Esophagus muscularis mucosa (tissue), 4 donors: ENCODE results near the gene AFAP1. TPM values are rescaled to one million over a fixed set of nuclear protein-coding genes. Genes with fewer than 3 reads are reported as not detected.

Experiments used
- DNase-seq: peaks from one replicate; pipeline ENCODE4 v3.0.0-alpha.2; 2017; ENCODE audit errors: extremely low spot score
- H3K27ac ChIP-seq, 4 donors: fragments of 200-600 bp; sonication (generic); replicated peaks in 1 of 4; 1 replicate in 3 of 4; 2 replicates in 1 of 4; pipeline ENCODE4 v1.5.1; 2016 to 2019; ENCODE audit warnings: mild to moderate bottlenecking in 1 of 4
- H3K27me3 ChIP-seq, 4 donors: fragments of 200-600 bp; sonication (generic); one replicate each; pipeline versions ENCODE4 v1.5.1 to v1.6.0; 2016 to 2019
- H3K36me3 ChIP-seq, 4 donors: fragments of 200-600 bp; sonication (generic); one replicate each; pipeline ENCODE4 v1.5.1; 2016 to 2019
- H3K4me1 ChIP-seq, 4 donors: fragments of 200-600 bp; sonication (generic); one replicate each; pipeline ENCODE4 v1.5.1; 2016 to 2019
- H3K4me3 ChIP-seq, 4 donors: fragments of 200-600 bp; sonication (generic); 1 replicate in 2 of 4; 2 replicates in 2 of 4; pipeline ENCODE4 v1.5.1; 2016 to 2019; ENCODE audit warnings: mild to moderate bottlenecking in 4 of 4, moderate library complexity in 1 of 4
- H3K9me3 ChIP-seq, 4 donors: fragments of 200-600 bp; sonication (generic); 1 replicate in 3 of 4; 2 replicates in 1 of 4; pipeline ENCODE4 v1.5.1; 2016 to 2019
- EP300 ChIP-seq: sonication (generic); formaldehyde crosslinking; IDR thresholded peaks from one replicate; pipeline ENCODE4 v1.6.1; 2017; ENCODE audit warnings: antibody characterized with exemption
- POLR2A ChIP-seq: fragments of 450-650 bp; IDR thresholded peaks from one replicate; pipeline ENCODE4 v1.6.1; 2017; ENCODE audit warnings: antibody characterized with exemption, moderate library complexity, mild to moderate bottlenecking, low read depth
- POLR2AphosphoS5 ChIP-seq, 2 donors: sonication (generic); formaldehyde crosslinking; IDR thresholded peaks; one replicate each; pipeline ENCODE4 v1.6.1; 2017; ENCODE audit warnings: antibody characterized with exemption in 2 of 2
- WGBS: methylation state at CpG from one replicate; pipeline ENCODE4 v1.1.5; 2018; 5-methylcytosine and 5-hydroxymethylcytosine counted together
- intact Hi-C: fragments of 100-400 bp; cut with DNase I; formaldehyde crosslinking; loops from one replicate; pipeline ENCODE4 v1.15.1; 2023
- total RNA-seq, 4 donors: library from RNA; depleted of rRNA; stranded (reverse); fragments of >200 nt; gene quantifications; one replicate each; pipeline versions ENCODE4 v1.1.0 to v1.2.1, GENCODE V29; 2016
- TF ChIP-seq, protein P1 (sequence below), 3 experiments: fragments of 200-600 bp in 2 of 3; fragments of 450-650 bp in 1 of 3; sonication (generic) in 2 of 3; IDR thresholded peaks; one replicate each; pipeline ENCODE4 v1.5.1; 2017 to 2019; ENCODE audit warnings: antibody characterized with exemption in 3 of 3, mild to moderate bottlenecking in 2 of 3, moderate library complexity in 1 of 3

The AFAP1 gene
- total RNA-seq, 4 donors from 2014 or later, result 37.8 to 71.3 (median 50.9) TPM

DNA sequence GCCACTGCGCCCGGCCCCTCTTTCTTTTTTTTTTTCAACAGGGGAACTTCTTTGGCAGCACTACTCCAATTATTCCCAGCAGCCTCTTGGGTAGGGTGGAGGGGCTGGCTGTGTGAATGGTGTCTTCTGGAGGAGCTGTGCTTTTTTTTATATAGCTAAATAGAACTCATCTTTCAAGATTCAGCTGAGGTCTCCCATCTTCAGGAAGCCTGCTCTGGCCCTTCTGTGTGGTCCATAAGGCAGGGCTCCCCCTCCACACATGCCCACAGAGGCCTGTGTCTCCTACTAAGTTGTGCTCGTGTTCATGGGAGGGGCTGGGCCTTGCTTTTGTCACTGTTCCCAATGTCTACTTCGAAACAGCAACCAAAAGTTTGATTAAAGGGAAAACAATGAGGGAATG lies 116.8 kb downstream of the AFAP1 start:
- Histone ChIP-seq H3K27ac (peak overlapping the region; percentile 79 to 87 (median 84)), H3K4me1 (peaks cover 40 to 75% (median 71%) of the 10 kb centered on the region in 4 donors), H3K27me3 (no peaks in the 10 kb centered on the region), H3K9me3 (no peaks in the 10 kb centered on the region), H3K36me3 (peaks cover 0 to 28% (median 9%) of the 10 kb centered on the region in 4 donors), H3K4me3 (peak overlapping the region in 1 of 4 donors; percentile 13)
- intact Hi-C loops, result no loop called here
- TF ChIP-seq POLR2A (no peak), POLR2AphosphoS5 (IDR thresholded peaks at IDR 0.05) (peak in 1 of 2 donors; percentile 3), EP300 (no peak)
- TF ChIP-seq, protein P1, sequence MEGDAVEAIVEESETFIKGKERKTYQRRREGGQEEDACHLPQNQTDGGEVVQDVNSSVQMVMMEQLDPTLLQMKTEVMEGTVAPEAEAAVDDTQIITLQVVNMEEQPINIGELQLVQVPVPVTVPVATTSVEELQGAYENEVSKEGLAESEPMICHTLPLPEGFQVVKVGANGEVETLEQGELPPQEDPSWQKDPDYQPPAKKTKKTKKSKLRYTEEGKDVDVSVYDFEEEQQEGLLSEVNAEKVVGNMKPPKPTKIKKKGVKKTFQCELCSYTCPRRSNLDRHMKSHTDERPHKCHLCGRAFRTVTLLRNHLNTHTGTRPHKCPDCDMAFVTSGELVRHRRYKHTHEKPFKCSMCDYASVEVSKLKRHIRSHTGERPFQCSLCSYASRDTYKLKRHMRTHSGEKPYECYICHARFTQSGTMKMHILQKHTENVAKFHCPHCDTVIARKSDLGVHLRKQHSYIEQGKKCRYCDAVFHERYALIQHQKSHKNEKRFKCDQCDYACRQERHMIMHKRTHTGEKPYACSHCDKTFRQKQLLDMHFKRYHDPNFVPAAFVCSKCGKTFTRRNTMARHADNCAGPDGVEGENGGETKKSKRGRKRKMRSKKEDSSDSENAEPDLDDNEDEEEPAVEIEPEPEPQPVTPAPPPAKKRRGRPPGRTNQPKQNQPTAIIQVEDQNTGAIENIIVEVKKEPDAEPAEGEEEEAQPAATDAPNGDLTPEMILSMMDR (IDR thresholded peaks at IDR 0.05), result no peak
- WGBS, result 34% methylated on average over 4 of the region's 4 CpGs
- no peak for DNase-seq

DNA sequence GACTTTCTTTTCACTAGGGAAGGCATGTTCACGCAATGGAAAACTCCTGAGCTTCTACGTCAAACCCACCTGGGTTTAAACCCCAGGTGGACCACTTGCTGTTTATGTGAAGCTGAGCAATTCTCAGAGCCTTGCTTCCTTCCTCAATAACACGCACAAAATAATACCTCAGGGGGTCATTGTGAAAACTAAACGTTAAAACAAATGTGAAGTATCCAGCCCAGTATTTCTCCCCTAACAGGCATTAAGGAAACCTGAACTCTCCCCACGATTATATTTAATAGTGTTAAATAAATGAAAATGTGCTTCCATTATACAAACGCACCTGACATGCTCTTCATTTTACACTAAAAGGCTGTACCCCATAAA lies 117.5 kb downstream of the AFAP1 start:
- peaks cover 36 to 78% (median 74%) of the 10 kb centered on the region in 4 donors for H3K4me1 ChIP-seq
- WGBS, result 38% methylated on average over 6 of the region's 6 CpGs
- no peaks in the 10 kb centered on the region for H3K9me3 ChIP-seq
- no peaks in the 10 kb centered on the region for H3K27me3 ChIP-seq
- TF ChIP-seq POLR2AphosphoS5 (IDR thresholded peaks at IDR 0.05), result no peak
- TF ChIP-seq, protein P1 (IDR thresholded peaks at IDR 0.05), result no peak
- no peak for TF ChIP-seq EP300
- no peak for TF ChIP-seq POLR2A
- H3K27ac ChIP-seq, result peak overlapping the region; percentile 79 to 87 (median 84)
- no peak for DNase-seq
- H3K36me3 ChIP-seq, result peaks cover 0 to 28% (median 9%) of the 10 kb centered on the region in 4 donors
- H3K4me3 ChIP-seq, result peak overlapping the region in 1 of 4 donors; percentile 2
- intact Hi-C loops, result no loop called here

DNA sequence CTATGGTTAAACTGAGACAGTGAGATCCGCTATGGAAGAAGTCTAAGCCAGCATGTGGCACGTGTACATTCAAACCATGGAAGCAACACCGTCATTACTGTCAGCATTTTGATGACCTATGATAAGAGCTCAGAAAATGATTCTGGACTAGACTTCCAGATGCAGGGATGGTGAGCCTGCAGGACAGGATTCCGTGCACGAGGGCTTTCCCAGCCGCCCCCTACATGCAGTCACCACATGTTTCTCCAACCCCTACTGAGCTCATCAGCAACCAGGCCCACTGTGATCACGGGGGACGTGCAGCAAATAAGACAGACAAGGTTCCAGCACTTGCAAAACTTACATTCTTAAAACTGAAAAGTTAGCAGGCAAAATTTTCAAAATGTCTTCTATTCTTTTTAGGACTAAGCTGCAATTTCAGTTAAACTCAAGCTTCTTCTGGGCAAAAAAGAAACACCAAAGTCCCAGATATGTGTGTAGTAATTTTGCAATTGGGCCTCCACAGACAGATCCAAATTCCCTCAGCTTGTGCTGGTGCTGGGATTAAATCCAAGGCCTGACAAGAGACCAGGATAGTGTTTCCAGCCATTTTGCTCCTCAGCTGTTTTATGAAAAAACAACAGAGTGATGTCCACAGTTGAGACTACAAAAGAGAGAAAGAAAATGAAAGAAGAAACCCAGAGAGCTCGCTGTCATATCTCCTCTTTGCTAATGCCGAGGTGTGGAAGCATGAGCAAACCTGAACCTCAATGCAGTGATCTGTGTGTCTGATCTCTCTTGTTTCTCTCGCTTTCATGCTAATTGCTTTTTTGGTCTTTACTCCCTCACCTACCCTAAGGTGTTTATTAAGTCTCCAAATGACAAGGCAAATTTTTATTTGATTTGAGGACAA lies 118.2 kb downstream of the AFAP1 start:
- no peak for TF ChIP-seq POLR2AphosphoS5 (IDR thresholded peaks at IDR 0.05)
- TF ChIP-seq EP300, result no peak
- no peak for TF ChIP-seq POLR2A
- TF ChIP-seq, protein P1 (IDR thresholded peaks at IDR 0.05), result no peak
- Histone ChIP-seq H3K27ac (peak overlapping the region; percentile 79 to 87 (median 84)), H3K27me3 (no peaks in the 10 kb centered on the region), H3K9me3 (no peaks in the 10 kb centered on the region), H3K36me3 (peaks cover 0 to 29% (median 10%) of the 10 kb centered on the region in 4 donors), H3K4me3 (no peak overlapping the region), H3K4me1 (peaks cover 36 to 78% (median 74%) of the 10 kb centered on the region in 4 donors)
- DNase-seq, result no peak
- intact Hi-C loops, result no loop called here
- 48% methylated on average over 11 of the region's 11 CpGs for WGBS

DNA sequence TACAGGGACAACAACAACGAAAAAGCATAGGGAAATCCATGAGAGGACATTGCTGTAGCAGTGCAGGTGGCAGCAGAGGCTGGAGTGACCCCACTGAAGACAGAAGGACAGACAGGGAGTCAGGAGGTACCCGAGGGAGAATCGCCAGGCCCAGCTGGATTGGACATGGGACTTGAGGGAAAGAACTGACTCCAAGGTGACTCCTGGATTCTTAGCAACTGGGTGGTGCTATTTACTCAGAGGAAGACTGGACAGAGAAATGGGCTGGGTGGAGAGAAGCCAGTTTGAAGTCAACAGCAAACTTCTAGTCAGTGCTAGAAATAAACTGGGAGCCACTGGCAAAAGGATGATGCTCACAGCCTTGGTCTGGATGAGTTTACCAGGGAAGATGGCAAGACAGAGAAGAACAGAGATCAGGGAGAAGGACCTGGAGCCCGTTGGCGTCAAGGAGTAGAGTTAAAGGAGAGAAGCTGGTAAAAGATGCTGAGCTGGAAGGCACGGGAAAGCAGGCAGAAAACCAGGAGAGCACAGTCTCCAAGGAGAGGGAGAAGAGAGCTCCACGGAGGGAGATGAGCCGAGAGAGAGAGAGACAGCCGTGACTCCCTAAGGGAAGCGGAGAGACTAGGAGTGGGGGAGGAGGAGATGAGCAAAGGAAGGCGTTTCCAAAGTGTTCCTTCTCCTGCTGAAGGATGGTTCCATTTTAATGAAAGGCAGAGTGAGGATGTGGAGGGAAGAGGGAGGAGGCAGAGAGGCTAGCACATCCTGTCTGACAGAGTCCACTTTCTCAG lies 119.4 kb downstream of the AFAP1 start:
- Histone ChIP-seq H3K9me3 (no peaks in the 10 kb centered on the region), H3K27ac (peak overlapping the region; percentile 79 to 87 (median 84)), H3K36me3 (peaks cover under 1 to 28% (median 15%) of the 10 kb centered on the region in 4 donors), H3K4me3 (no peak overlapping the region), H3K27me3 (no peaks in the 10 kb centered on the region), H3K4me1 (peaks cover 36 to 79% (median 77%) of the 10 kb centered on the region in 4 donors)
- WGBS, result 72% methylated on average over 11 of the region's 11 CpGs
- no peak for DNase-seq
- TF ChIP-seq POLR2A (no peak), POLR2AphosphoS5 (IDR thresholded peaks at IDR 0.05) (no peak), EP300 (no peak)
- TF ChIP-seq, protein P1 (IDR thresholded peaks at IDR 0.05), result no peak
- intact Hi-C loops, result no loop called here
